Measurements from ENCODE around the gene CTNS.

DNA sequence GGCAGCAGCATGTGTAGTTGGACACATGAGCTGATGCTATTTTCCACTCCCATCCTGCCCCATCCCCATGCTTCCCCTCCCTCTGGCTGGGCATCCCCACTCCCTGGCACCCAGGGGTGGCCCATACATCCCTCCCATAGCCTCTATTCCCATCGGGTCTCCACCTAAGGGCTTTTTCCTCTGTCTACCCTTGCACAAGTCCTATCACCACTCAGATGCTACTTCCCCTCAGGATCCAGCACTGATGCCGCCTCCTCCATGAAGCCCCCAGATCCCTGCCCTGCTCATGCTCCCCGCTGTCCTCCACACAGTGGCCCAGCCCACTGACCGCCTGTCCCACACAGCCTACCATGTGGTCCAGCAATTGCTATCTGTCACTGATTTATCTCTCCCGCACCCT, 43.2 kb upstream of the CTNS start:
- TF ChIP-seq CTCF (IDR thresholded peaks at IDR 0.05 in 4 of 5, conservative IDR thresholded peaks at IDR 0.05 in 1 of 5) (no peak), POLR2A (IDR thresholded peaks at IDR 0.05) (no peak)
